MCF 10A (cell line): ENCODE results near the gene ZBTB7B. TPM values are rescaled to one million over a fixed set of nuclear protein-coding genes. Genes with fewer than 3 reads are reported as not detected.
A peak's percentile ranks its signal among the peaks of the same experiment; 100 is the strongest.

ENCODE experiments used
- BruUV-seq: library from RNA; stranded (reverse); fragments of 400-500 nt; replicated peaks from 2 replicates; lab custom pipeline; 2021; lab: Mats Ljungman, UMichigan
- CTCF ChIA-PET: fragments of 300-600 bp; sonication (Branson Sonifier 250); formaldehyde crosslinking; extraction: SDS; loops from one replicate; lab custom pipeline; 2021; ENCODE audit warnings: antibody characterized with exemption, inconsistent platforms; lab: Yijun Ruan, JAX
- POLR2A ChIA-PET: fragments of 300-600, 350-650 bp; sonication (Branson Sonifier 250); formaldehyde crosslinking; extraction: SDS; loops from one replicate; lab custom pipeline; 2020; ENCODE audit warnings: antibody characterized with exemption, inconsistent platforms; lab: Yijun Ruan, JAX
- DNase-seq: peaks from one replicate; pipeline ENCODE4 v3.0.0-alpha.2; 2018; ENCODE audit not compliant: unreplicated experiment
- H3K27ac Mint-ChIP-seq: one replicate; pipeline ENCODE4 v1.8.0; 2022; ENCODE audit warnings: mild to moderate bottlenecking, low read depth, mixed read lengths; ENCODE audit not compliant: unreplicated experiment
- H3K27me3 Mint-ChIP-seq: one replicate; pipeline ENCODE4 v1.8.0; 2022; ENCODE audit warnings: mixed read lengths; ENCODE audit not compliant: insufficient read depth, unreplicated experiment
- H3K36me3 Mint-ChIP-seq: one replicate; pipeline ENCODE4 v1.8.0; 2022; ENCODE audit warnings: mild to moderate bottlenecking, moderate library complexity, mixed read lengths; ENCODE audit not compliant: insufficient read depth, unreplicated experiment
- H3K4me1 Mint-ChIP-seq: one replicate; pipeline ENCODE4 v1.8.0; 2022; ENCODE audit warnings: mixed read lengths; ENCODE audit not compliant: insufficient read depth, unreplicated experiment
- H3K4me3 Mint-ChIP-seq: one replicate; pipeline ENCODE4 v1.8.0; 2022; ENCODE audit warnings: mild to moderate bottlenecking, moderate library complexity, mixed read lengths; ENCODE audit not compliant: unreplicated experiment
- H3K9me3 Mint-ChIP-seq: one replicate; pipeline ENCODE4 v1.8.0; 2022; ENCODE audit warnings: mixed read lengths; ENCODE audit not compliant: unreplicated experiment
- CTCF ChIP-seq: fragments of 200-600 bp; IDR thresholded peaks from one replicate; pipeline ENCODE4 v1.8.0; 2022; ENCODE audit warnings: antibody characterized with exemption, mild to moderate bottlenecking; ENCODE audit not compliant: unreplicated experiment
- intact Hi-C: fragments of 100-400 bp; cut with micrococcal nuclease; formaldehyde crosslinking; loops from 2 replicates; pipeline ENCODE4 v1.14.1; 2022
- total RNA-seq: library from RNA; stranded (reverse); gene quantifications from 2 replicates; pipeline ENCODE4 v1.2.3, GENCODE V29; 2022

ZBTB7B gene
- total RNA-seq, 1 experiment from 2014 or later = 175 TPM

GRCh38 chr1:155001425-155001674, 1.3 kb upstream of the ZBTB7B start:
- no peak for TF ChIP-seq CTCF
- Mint-ChIP-seq H3K4me1 (peaks cover 47% of the 10 kb centered on the region), H3K4me3 (peak overlapping the region; percentile 90), H3K27me3 (no peaks in the 10 kb centered on the region), H3K9me3 (no peaks in the 10 kb centered on the region), H3K36me3 (peaks cover 17% of the 10 kb centered on the region), H3K27ac (peak overlapping the region; percentile 97)
- ChIA-PET POLR2A (interaction anchor here (0.7 to 41.1 kb wide), 19 partner anchors 9 to 587 kb away, joined by 3 to 1917 read pairs (median 5); partner anchors contain the start of genes ADAM15, ASH1L, CKS1B and EFNA3), CTCF (interaction anchor here (0.6 to 9.4 kb wide), 11 partner anchors 12 to 1043 kb away, joined by 3 to 118 read pairs (median 3); partner anchors contain the start of genes CKS1B, CRTC2, FLAD1 and SHC1)
- no peak for DNase-seq
- intact Hi-C loops = loop anchor here (1.0 to 5.0 kb wide), 2 partner anchors 39 to 444 kb away; partner anchors contain the start of gene UBE2Q1
- BruUV-seq = no TSS peak

GRCh38 chr1:155001675-155002463, 733 bp upstream of the ZBTB7B start:
- peak; percentile 34 for TF ChIP-seq CTCF
- POLR2A ChIA-PET = interaction anchor here (0.6 to 41.1 kb wide), 20 partner anchors 9 to 1477 kb away, joined by 3 to 1917 read pairs (median 4); partner anchors contain the start of genes ADAM15, CKS1B, EFNA3 and FLAD1

GRCh38 chr1:155003227-155003765, 694 bp downstream of the ZBTB7B start:
- Mint-ChIP-seq H3K4me3 (peak overlapping the region; percentile 90), H3K9me3 (no peaks in the 10 kb centered on the region), H3K27ac (peak overlapping the region; percentile 97), H3K4me1 (peaks cover 57% of the 10 kb centered on the region), H3K36me3 (peaks cover 17% of the 10 kb centered on the region), H3K27me3 (no peaks in the 10 kb centered on the region)
- intact Hi-C loops = loop anchor here (2.0 to 5.0 kb wide), 2 partner anchors 42 to 446 kb away; partner anchors contain the start of gene UBE2Q1
- POLR2A ChIA-PET = interaction anchor here (1.1 to 41.1 kb wide), 11 partner anchors 14 to 191 kb away, joined by 4 to 1917 read pairs (median 7); partner anchors contain the start of genes ADAM15, CKS1B, DCST1 and DCST2
- peak; percentile 68 for DNase-seq
- TF ChIP-seq CTCF = no peak
- CTCF ChIA-PET = interaction anchor here (0.7 to 2.5 kb wide), 14 partner anchors 10 to 82 kb away, joined by 3 to 24 read pairs (median 4); partner anchors contain the start of genes ADAM15, FLAD1 and PYGO2
- TSS peak; percentile 84 for BruUV-seq

More at GRCh38 chr1:155001675-155002463, 733 bp upstream of the ZBTB7B start:
- peak; percentile 100 for DNase-seq
- intact Hi-C loops = loop anchor here (1.0 to 5.0 kb wide), 6 partner anchors 28 to 445 kb away; partner anchors contain the start of genes CKS1B and UBE2Q1
- no TSS peak for BruUV-seq
- H3K27me3 Mint-ChIP-seq = no peaks in the 10 kb centered on the region
- H3K9me3 Mint-ChIP-seq = no peaks in the 10 kb centered on the region
- H3K27ac Mint-ChIP-seq = peak overlapping the region; percentile 97
- H3K36me3 Mint-ChIP-seq = peaks cover 17% of the 10 kb centered on the region
- H3K4me1 Mint-ChIP-seq = peaks cover 52% of the 10 kb centered on the region
- CTCF ChIA-PET = interaction anchor here (0.6 to 9.4 kb wide), 17 partner anchors 12 to 1043 kb away, joined by 3 to 118 read pairs (median 3); partner anchors contain the start of genes CKS1B, CRTC2, FLAD1 and PYGO2
- H3K4me3 Mint-ChIP-seq = peak overlapping the region; percentile 90
